HepG2 (cell line): ENCODE data around the gene FCN1.

Experiments used
- CENPX ChIP-seq: sonication (generic); formaldehyde crosslinking; IDR thresholded peaks from 2 replicates; pipeline ENCODE4 v1.9.0; 2021; ENCODE audit warnings: mild to moderate bottlenecking, missing genetic modification reagents, moderate library complexity
- CTCF ChIP-seq: sonication (generic); formaldehyde crosslinking; IDR thresholded peaks from 2 replicates; pipeline ENCODE4 v1.5.0; 2020; ENCODE audit warnings: mild to moderate bottlenecking, missing genetic modification reagents, moderate library complexity
- E2F5 ChIP-seq: sonication (generic); formaldehyde crosslinking; conservative IDR thresholded peaks from 2 replicates; pipeline ENCODE4 v1.4.0; 2020; ENCODE audit warnings: missing genetic modification reagents
- EP300 ChIP-seq, 3 experiments: sonication (generic) in 1 of 3; formaldehyde crosslinking in 1 of 3; IDR thresholded peaks; 2 replicates each; pipeline versions ENCODE4 v1.5.1 to v1.6.1; 2011 to 2020; ENCODE audit warnings: low read depth in 2 of 3, low read length in 2 of 3, borderline replicate concordance in 1 of 3, improper control_type of control experiment in 1 of 3, mild to moderate bottlenecking in 1 of 3, missing genetic modification reagents in 1 of 3, moderate library complexity in 1 of 3
- ISX ChIP-seq: sonication (generic); formaldehyde crosslinking; conservative IDR thresholded peaks from 2 replicates; pipeline ENCODE4 v1.5.0; 2020; ENCODE audit warnings: missing genetic modification reagents
- POLR2AphosphoS5 ChIP-seq: IDR thresholded peaks from 2 replicates; pipeline ENCODE4 v1.6.1; 2012; ENCODE audit warnings: low read depth, low read length
- REL ChIP-seq: sonication (generic); formaldehyde crosslinking; conservative IDR thresholded peaks from 2 replicates; pipeline ENCODE4 v1.8.0; 2022; ENCODE audit warnings: mild to moderate bottlenecking, missing genetic modification reagents, moderate library complexity
- STAG1 ChIP-seq: sonication (generic); formaldehyde crosslinking; IDR thresholded peaks from 2 replicates; pipeline ENCODE4 v1.4.0; 2020; ENCODE audit warnings: missing genetic modification reagents
- TF ChIP-seq, protein P1 (sequence below): IDR thresholded peaks from 2 replicates; pipeline ENCODE4 v1.6.1; 2016; ENCODE audit warnings: missing compliant biosample characterization, missing genetic modification reagents, borderline replicate concordance

DNA sequence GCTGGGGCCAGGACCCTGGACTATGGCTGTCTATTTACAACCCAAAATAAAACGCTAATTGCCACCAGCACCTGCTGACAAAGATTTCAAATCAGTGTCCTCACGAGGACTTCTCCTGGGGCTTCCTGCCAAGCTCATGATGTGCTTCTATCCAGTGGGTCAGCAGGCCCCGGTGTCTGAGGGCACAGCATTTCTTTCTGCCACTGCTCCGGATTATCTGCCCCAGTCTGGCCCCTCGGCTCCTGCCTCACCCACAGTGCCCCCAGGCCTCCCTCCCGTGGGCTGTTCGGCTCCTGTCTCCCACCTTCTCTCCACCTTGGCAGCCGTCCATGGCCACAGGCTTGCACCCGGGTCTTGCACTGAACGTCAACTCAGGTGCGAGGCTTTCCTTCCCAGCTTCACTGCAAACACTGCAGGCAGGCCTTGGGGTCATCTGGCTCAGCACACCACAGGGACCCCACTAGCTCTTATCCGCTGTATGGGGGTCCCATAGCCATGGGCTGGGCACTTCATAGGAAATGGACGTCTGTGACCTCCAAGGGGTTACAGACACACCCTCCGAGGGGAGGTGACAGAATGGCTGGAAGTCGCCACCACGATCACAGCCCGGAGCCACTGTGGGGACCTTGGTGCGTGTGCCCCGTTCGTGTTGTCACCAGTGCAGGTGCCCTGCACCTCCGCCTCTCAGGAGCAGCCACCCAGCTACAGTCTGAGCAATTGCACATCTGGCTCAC lies 43.8 kb upstream of the FCN1 start:
- TF ChIP-seq CTCF (CRISPR knock-in tag) (no peak), EP300 (IDR thresholded peaks at IDR 0.05; ENCODE audit: low read depth in 2 of 2, low read length in 2 of 2) (no peak), EP300 (CRISPR knock-in tag; IDR thresholded peaks at IDR 0.05; ENCODE audit: borderline replicate concordance) (no peak), POLR2AphosphoS5 (no peak), STAG1 (CRISPR knock-in tag) (no peak), E2F5 (no peak), ISX (no peak), REL (no peak), CENPX (CRISPR knock-in tag) (no peak)
- TF ChIP-seq, protein P1, sequence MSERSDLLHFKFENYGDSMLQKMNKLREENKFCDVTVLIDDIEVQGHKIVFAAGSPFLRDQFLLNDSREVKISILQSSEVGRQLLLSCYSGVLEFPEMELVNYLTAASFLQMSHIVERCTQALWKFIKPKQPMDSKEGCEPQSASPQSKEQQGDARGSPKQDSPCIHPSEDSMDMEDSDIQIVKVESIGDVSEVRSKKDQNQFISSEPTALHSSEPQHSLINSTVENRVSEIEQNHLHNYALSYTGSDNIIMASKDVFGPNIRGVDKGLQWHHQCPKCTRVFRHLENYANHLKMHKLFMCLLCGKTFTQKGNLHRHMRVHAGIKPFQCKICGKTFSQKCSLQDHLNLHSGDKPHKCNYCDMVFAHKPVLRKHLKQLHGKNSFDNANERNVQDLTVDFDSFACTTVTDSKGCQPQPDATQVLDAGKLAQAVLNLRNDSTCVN, result no peak
